ENCODE results near the gene CBARP. TPM values are rescaled to one million over a fixed set of nuclear protein-coding genes. Genes with fewer than 3 reads are reported as not detected.

The CBARP gene
- total RNA-seq, 1 donor from 2014 or later: 3.9 TPM

DNA sequence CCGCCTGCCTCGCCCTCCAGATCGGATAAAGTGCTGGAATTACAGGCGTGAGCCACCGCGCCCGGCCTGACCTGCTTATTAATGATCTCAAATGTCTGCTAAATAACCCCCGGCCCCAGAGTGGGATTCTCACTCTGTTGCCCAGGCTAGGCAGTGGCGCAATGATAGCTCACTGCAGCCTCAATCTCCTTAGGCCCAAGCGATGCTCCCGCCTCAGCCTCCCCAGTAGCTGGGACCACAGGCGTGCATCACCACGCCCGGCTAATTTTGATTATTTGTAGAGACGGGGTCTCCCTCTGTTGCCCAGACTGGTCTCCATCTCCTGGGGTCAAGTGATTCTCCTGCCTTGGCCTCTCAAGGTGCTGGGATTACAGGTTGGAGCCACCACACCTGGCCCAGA lies 3.1 kb upstream of the CBARP start:
- Histone ChIP-seq H3K27me3 (no peaks in the 10 kb centered on the region), H3K4me1 (peaks cover 69% of the 10 kb centered on the region), H3K4me3 (peak overlapping the region in 1 of 2 donors; percentile 70), H3K27ac (peak overlapping the region; percentile 97), H3K9me3 (no peaks in the 10 kb centered on the region), H3K36me3 (no peaks in the 10 kb centered on the region)
- DNase-seq (ENCODE audit: extremely low spot score in 2 of 2): no peak
- TF ChIP-seq POLR2A (IDR thresholded peaks at IDR 0.05) (no peak), POLR2AphosphoS5 (IDR thresholded peaks at IDR 0.05; ENCODE audit: insufficient read depth in 1 of 2, low read depth in 1 of 2) (no peak)
- TF ChIP-seq, protein P1, sequence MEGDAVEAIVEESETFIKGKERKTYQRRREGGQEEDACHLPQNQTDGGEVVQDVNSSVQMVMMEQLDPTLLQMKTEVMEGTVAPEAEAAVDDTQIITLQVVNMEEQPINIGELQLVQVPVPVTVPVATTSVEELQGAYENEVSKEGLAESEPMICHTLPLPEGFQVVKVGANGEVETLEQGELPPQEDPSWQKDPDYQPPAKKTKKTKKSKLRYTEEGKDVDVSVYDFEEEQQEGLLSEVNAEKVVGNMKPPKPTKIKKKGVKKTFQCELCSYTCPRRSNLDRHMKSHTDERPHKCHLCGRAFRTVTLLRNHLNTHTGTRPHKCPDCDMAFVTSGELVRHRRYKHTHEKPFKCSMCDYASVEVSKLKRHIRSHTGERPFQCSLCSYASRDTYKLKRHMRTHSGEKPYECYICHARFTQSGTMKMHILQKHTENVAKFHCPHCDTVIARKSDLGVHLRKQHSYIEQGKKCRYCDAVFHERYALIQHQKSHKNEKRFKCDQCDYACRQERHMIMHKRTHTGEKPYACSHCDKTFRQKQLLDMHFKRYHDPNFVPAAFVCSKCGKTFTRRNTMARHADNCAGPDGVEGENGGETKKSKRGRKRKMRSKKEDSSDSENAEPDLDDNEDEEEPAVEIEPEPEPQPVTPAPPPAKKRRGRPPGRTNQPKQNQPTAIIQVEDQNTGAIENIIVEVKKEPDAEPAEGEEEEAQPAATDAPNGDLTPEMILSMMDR (IDR thresholded peaks at IDR 0.05): no peak
- intact Hi-C loops (cut with DNase I): loop anchor here (5.0 to 10.0 kb wide), 2 partner anchors 129 to 316 kb away; partner anchors contain the start of gene ARID3A

DNA sequence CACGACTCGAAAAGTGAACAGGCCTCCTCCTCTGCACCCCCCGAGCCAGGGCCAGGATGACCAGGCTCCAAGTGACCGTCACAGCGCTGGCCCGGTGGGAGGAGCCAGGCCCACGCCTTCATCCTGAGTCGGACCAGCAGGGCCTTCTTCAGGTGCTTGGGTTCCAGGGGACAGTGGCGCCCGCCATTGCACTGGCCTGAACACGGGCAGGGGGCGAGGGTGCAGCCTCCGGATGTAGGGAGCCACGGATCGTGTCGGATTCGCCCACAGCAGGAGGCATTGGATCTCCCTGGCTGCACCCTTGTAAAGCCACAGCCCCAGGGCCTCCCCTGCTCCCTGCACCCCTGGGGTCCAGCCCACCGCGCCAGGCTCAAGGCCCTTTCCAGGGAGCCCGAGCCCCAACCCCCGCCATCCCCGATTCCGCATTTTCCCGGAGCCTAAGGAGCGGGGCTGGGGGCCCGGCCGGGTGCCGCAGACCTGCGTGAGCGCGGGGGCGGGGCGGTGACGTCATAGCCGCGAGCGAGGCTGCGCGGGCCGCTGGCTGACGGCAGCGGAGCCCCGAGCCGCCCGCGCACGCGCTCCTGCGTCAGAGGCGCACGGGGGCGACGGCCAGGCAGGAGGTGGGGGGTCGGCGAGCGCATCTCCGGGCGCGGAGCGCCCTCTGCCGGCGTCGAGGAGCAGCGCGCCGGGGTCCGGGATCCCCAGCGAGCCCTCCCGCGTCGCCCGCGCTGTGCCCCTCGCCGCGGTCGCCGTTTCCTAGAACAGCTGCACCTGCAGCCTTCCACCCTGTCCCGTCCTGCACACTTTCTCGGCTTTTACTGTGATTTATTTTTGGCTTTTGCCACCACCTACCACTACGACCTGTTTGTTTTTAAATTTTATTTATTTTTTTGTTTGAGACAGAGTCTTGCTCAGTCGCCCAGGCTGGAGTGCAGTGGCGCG lies 2.3 kb upstream of the CBARP start:
- intact Hi-C loops (cut with DNase I): loop anchor here (5.0 to 10.0 kb wide), 2 partner anchors 128 to 315 kb away; partner anchors contain the start of gene ARID3A
- no peaks in the 10 kb centered on the region for H3K36me3 ChIP-seq

DNA sequence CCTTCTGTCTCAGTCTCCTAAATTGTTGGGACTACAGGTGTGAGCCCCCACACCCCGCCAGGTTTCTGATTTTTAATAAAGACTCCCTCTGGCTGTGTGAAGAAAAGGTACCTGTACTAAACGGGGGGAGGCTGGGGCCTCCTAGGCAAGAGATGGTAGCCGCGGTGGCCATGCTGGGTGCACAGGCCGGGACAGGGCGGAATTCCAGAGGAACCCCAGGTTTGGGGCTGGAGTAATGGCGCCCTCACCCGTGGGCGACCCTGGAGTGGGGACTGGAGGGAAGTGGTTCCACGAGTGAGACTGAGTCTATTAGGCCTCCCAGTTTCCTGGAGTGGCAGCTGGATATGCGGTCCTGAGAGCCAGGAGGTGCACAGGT lies 1.6 kb upstream of the CBARP start:
- DNase-seq (ENCODE audit: extremely low spot score in 2 of 2): no peak
- Histone ChIP-seq H3K27me3 (no peaks in the 10 kb centered on the region), H3K36me3 (no peaks in the 10 kb centered on the region), H3K27ac (peak overlapping the region; percentile 97), H3K4me1 (peaks cover 54% of the 10 kb centered on the region), H3K9me3 (no peaks in the 10 kb centered on the region), H3K4me3 (no peak overlapping the region)
- no peak for TF ChIP-seq POLR2A (IDR thresholded peaks at IDR 0.05)
- TF ChIP-seq, protein P1 (IDR thresholded peaks at IDR 0.05): no peak
- TF ChIP-seq POLR2AphosphoS5 (IDR thresholded peaks at IDR 0.05; ENCODE audit: insufficient read depth in 1 of 2, low read depth in 1 of 2): no peak
- intact Hi-C loops (cut with DNase I): no loop called here

More for the DNA sequence above, 2.3 kb upstream of the CBARP start:
- Histone ChIP-seq H3K27ac (peak overlapping the region; percentile 97), H3K4me3 (peak overlapping the region; percentile 30 to 70), H3K4me1 (peaks cover 61% of the 10 kb centered on the region), H3K27me3 (no peaks in the 10 kb centered on the region), H3K9me3 (no peaks in the 10 kb centered on the region)
- DNase-seq (ENCODE audit: extremely low spot score in 2 of 2): no peak
- peak in 1 of 2 donors; percentile 77 for TF ChIP-seq POLR2AphosphoS5 (IDR thresholded peaks at IDR 0.05; ENCODE audit: insufficient read depth in 1 of 2, low read depth in 1 of 2)
- TF ChIP-seq POLR2A (IDR thresholded peaks at IDR 0.05): peak in 1 of 2 donors; percentile 48
- TF ChIP-seq, protein P1 (IDR thresholded peaks at IDR 0.05): peak; percentile 90 to 96 (median 94)

DNA sequence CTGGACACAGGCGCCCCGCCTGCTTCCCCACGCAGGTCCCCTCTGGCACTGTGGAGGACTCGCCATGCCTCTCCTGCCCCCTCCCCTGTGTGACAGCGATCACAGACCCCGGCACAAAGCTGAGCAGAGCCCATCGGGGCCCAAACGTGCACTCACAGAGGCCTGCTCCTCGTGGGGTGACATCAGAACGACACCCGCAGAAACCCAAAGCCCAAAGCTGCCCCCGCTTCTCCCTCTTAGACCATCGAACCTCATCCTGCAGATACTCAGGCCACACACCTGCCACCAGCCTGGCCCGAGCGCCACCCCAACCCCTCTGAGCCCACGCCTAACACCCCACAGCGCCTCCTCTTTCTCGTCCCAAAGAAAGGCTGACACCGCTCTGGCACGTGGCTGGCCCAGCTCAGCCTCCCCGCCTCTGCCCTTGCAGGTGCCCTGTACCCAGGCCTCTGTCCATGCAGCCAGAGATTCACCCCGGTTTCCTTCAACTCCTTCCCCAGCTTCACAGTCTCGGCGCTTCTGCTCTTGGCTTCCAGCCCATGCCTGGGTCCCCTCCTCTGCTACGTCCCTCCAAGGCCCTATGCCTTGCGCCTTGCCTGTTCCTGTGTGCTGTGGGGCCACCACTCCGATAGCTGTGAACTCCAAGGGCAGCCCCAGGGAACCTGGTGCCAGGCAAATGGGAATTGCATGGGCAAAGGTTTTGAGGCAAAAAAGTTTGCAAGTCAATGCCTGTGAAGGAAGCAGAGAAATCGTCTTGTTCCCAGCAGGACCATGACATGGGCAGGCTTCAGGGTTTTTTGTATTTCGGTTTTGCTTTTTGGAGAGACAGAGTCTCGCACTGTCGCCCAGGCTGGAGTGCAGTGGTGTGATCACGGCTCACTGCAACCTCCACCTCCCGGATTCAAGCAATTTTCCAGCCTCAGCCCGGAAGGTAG lies 831 bp upstream of the CBARP start:
- no peak for DNase-seq (ENCODE audit: extremely low spot score in 2 of 2)
- Histone ChIP-seq H3K36me3 (no peaks in the 10 kb centered on the region), H3K9me3 (no peaks in the 10 kb centered on the region), H3K4me1 (peaks cover 48% of the 10 kb centered on the region), H3K4me3 (peak overlapping the region; percentile 27 to 86), H3K27me3 (no peaks in the 10 kb centered on the region), H3K27ac (peak overlapping the region; percentile 97)
- intact Hi-C loops (cut with DNase I): no loop called here
- TF ChIP-seq POLR2A (IDR thresholded peaks at IDR 0.05) (no peak), POLR2AphosphoS5 (IDR thresholded peaks at IDR 0.05; ENCODE audit: insufficient read depth in 1 of 2, low read depth in 1 of 2) (no peak)
- TF ChIP-seq, protein P1 (IDR thresholded peaks at IDR 0.05): no peak
